ENCODE measurements around the gene UCK2. TPM values are rescaled to one million over a fixed set of nuclear protein-coding genes. Genes with fewer than 3 reads are reported as not detected.
A peak's percentile ranks its signal among the peaks of the same experiment; 100 is the strongest.

The UCK2 gene
- total RNA-seq, 2 experiments from 2014 or later = 0.67 to 0.71 TPM

- Histone ChIP-seq H3K9me3 (ENCODE audit: control insufficient read depth in 1 of 2, insufficient read depth in 1 of 2, low read length in 2 of 2) (peaks cover 0 to 3% of the 10 kb centered on the region in 2 experiments), H3K4me3 (ENCODE audit: low read length) (no peak overlapping the region), H3K36me3 (ENCODE audit: insufficient read depth, low read length) (no peaks in the 10 kb centered on the region), H3K4me1 (ENCODE audit: insufficient read depth, low read length) (peaks cover 9% of the 10 kb centered on the region), H3K27me3 (ENCODE audit: control insufficient read depth in 1 of 2, insufficient read depth in 2 of 2, low read length in 2 of 2) (no peaks in the 10 kb centered on the region), H3K27ac (ENCODE audit: low read depth in 1 of 2, low read length in 2 of 2) (no peak overlapping the region)
- peaks cover 20% of the 10 kb centered on the region for H3K4me1 Mint-ChIP-seq (ENCODE audit: low read depth)
- H3K27me3 Mint-ChIP-seq = no peaks in the 10 kb centered on the region
- no peak for TF ChIP-seq CTCF (IDR thresholded peaks at IDR 0.05)
- no peak for DNase-seq
- no peaks in the 10 kb centered on the region for H3K36me3 Mint-ChIP-seq (ENCODE audit: low read depth)
- POLR2A ChIA-PET = no interaction called here
- H3K9me3 Mint-ChIP-seq = no peaks in the 10 kb centered on the region
- H3K27ac Mint-ChIP-seq = no peak overlapping the region
- intact Hi-C loops (cut with DNase I, micrococcal nuclease) = no loop called here
- ATAC-seq (ENCODE audit: poor library complexity) = no peak
- CTCF ChIA-PET = no interaction called here
- no peak overlapping the region for H3K4me3 Mint-ChIP-seq
Measured at GRCh38 chr1:165853528-165854075, 26.2 kb downstream of the UCK2 start.

- H3K4me1 Mint-ChIP-seq (ENCODE audit: low read depth) = peaks cover 20% of the 10 kb centered on the region
- no peak for TF ChIP-seq CTCF (IDR thresholded peaks at IDR 0.05)
- no peak for ATAC-seq (ENCODE audit: poor library complexity)
- Histone ChIP-seq H3K9me3 (ENCODE audit: control insufficient read depth in 1 of 2, insufficient read depth in 1 of 2, low read length in 2 of 2) (no peaks in the 10 kb centered on the region), H3K27me3 (ENCODE audit: control insufficient read depth in 1 of 2, insufficient read depth in 2 of 2, low read length in 2 of 2) (no peaks in the 10 kb centered on the region), H3K4me1 (ENCODE audit: insufficient read depth, low read length) (peaks cover 9% of the 10 kb centered on the region), H3K36me3 (ENCODE audit: insufficient read depth, low read length) (no peaks in the 10 kb centered on the region), H3K27ac (ENCODE audit: low read depth in 1 of 2, low read length in 2 of 2) (no peak overlapping the region), H3K4me3 (ENCODE audit: low read length) (no peak overlapping the region)
- H3K9me3 Mint-ChIP-seq = no peaks in the 10 kb centered on the region
- intact Hi-C loops (cut with DNase I, micrococcal nuclease) = no loop called here
- no peak overlapping the region for H3K4me3 Mint-ChIP-seq
- CTCF ChIA-PET = no interaction called here
- H3K27ac Mint-ChIP-seq = no peak overlapping the region
- no peaks in the 10 kb centered on the region for H3K27me3 Mint-ChIP-seq
- peak in 3 of 14 experiments; percentile 23 to 56 (median 43) for DNase-seq
- H3K36me3 Mint-ChIP-seq (ENCODE audit: low read depth) = no peaks in the 10 kb centered on the region
- POLR2A ChIA-PET = no interaction called here
Measured at GRCh38 chr1:165854101-165854845, 26.9 kb downstream of the UCK2 start.

GRCh38 chr1:165855010-165855838 is 27.8 kb downstream of the UCK2 start:
- Histone ChIP-seq H3K27ac (ENCODE audit: low read depth in 1 of 2, low read length in 2 of 2) (no peak overlapping the region), H3K36me3 (ENCODE audit: insufficient read depth, low read length) (no peaks in the 10 kb centered on the region), H3K4me1 (ENCODE audit: insufficient read depth, low read length) (peaks cover 9% of the 10 kb centered on the region), H3K4me3 (ENCODE audit: low read length) (no peak overlapping the region), H3K9me3 (ENCODE audit: control insufficient read depth in 1 of 2, insufficient read depth in 1 of 2, low read length in 2 of 2) (no peaks in the 10 kb centered on the region), H3K27me3 (ENCODE audit: control insufficient read depth in 1 of 2, insufficient read depth in 2 of 2, low read length in 2 of 2) (no peaks in the 10 kb centered on the region)
- DNase-seq (no peak), ATAC-seq (ENCODE audit: poor library complexity) (no peak)
- ChIA-PET CTCF (no interaction called here), POLR2A (no interaction called here)
- H3K36me3 Mint-ChIP-seq (ENCODE audit: low read depth) = no peaks in the 10 kb centered on the region
- TF ChIP-seq CTCF (IDR thresholded peaks at IDR 0.05) = no peak
- no peak overlapping the region for H3K4me3 Mint-ChIP-seq
- H3K9me3 Mint-ChIP-seq = no peaks in the 10 kb centered on the region
- peaks cover 20% of the 10 kb centered on the region for H3K4me1 Mint-ChIP-seq (ENCODE audit: low read depth)
- intact Hi-C loops (cut with DNase I, micrococcal nuclease) = no loop called here
- no peak overlapping the region for H3K27ac Mint-ChIP-seq
- no peaks in the 10 kb centered on the region for H3K27me3 Mint-ChIP-seq

Measured in CD4-positive, alpha-beta T cell (primary cell).